PC-9 (cell line): ENCODE data around the gene SNX14. TPM values are rescaled to one million over a fixed set of nuclear protein-coding genes. Genes with fewer than 3 reads are reported as not detected.

ENCODE experiments used
- BruUV-seq: library from RNA; stranded (reverse); fragments of 400-500 nt; replicated peaks from 2 replicates; lab custom pipeline; 2021; lab: Mats Ljungman, UMichigan
- CTCF ChIA-PET: fragments of 300-600 bp; sonication (Branson Sonifier 250); formaldehyde crosslinking; loops from one replicate; lab custom pipeline; 2022; ENCODE audit warnings: antibody characterized with exemption; lab: Charles Lee
- POLR2A ChIA-PET: fragments of 300-600 bp; sonication (Branson Sonifier 250); formaldehyde crosslinking; loops from one replicate; lab custom pipeline; 2022; ENCODE audit warnings: antibody characterized with exemption; ENCODE audit not compliant: unreplicated experiment; lab: Charles Lee
- DNase-seq, 2 experiments: peaks; one replicate each; pipeline versions ENCODE4 v3.0.0 to v3.0.0-alpha.2; 2015 to 2022; ENCODE audit warnings: mixed read lengths in 1 of 2
- H2AFZ ChIP-seq: fragments of 200-600 bp; sonication (generic); 2 replicates; pipeline ENCODE4 v1.8.1; 2017; ENCODE audit warnings: antibody characterized with exemption
- H3F3A ChIP-seq: fragments of 200-600 bp; sonication (generic); 2 replicates; pipeline ENCODE4 v1.8.1; 2017; ENCODE audit warnings: antibody characterized with exemption, mild to moderate bottlenecking, low read depth; ENCODE audit not compliant: insufficient read depth
- H3K27ac ChIP-seq: fragments of 200-600 bp; sonication (generic); 2 replicates; pipeline ENCODE4 v1.6.1; 2016; ENCODE audit warnings: mixed run types
- H3K27me3 ChIP-seq: fragments of 200-600 bp; sonication (generic); 2 replicates; pipeline ENCODE4 v1.6.1; 2016; ENCODE audit warnings: low read depth, mixed run types; ENCODE audit not compliant: insufficient read depth
- H3K36me3 ChIP-seq: fragments of 200-600 bp; sonication (generic); 2 replicates; pipeline ENCODE4 v1.6.1; 2016; ENCODE audit warnings: low read depth, mixed run types
- H3K4me1 ChIP-seq: fragments of 200-600 bp; sonication (generic); replicated peaks from 2 replicates; pipeline ENCODE4 v1.6.1; 2016; ENCODE audit warnings: mixed run types; ENCODE audit not compliant: insufficient read depth
- H3K4me2 ChIP-seq: fragments of 200-600 bp; sonication (generic); 2 replicates; pipeline ENCODE4 v1.6.1; 2017; ENCODE audit warnings: mixed run types
- H3K4me3 ChIP-seq: fragments of 200-600 bp; sonication (generic); 2 replicates; pipeline ENCODE4 v1.6.1; 2016; ENCODE audit warnings: mixed run types
- H3K79me2 ChIP-seq: fragments of 200-600 bp; sonication (generic); 2 replicates; pipeline ENCODE4 v1.6.1; 2017; ENCODE audit warnings: low read depth, mixed run types
- H3K9me2 ChIP-seq: fragments of 200-600 bp; sonication (generic); 2 replicates; pipeline ENCODE4 v1.8.1; 2017; ENCODE audit warnings: mild to moderate bottlenecking; ENCODE audit not compliant: insufficient read depth
- H3K9me3 ChIP-seq: fragments of 200-600 bp; sonication (generic); 2 replicates; pipeline ENCODE4 v1.8.1; 2016; ENCODE audit warnings: low read depth; ENCODE audit not compliant: insufficient read depth
- H4K20me1 ChIP-seq: fragments of 200-600 bp; sonication (generic); 2 replicates; pipeline ENCODE4 v1.8.1; 2017; ENCODE audit not compliant: insufficient read depth
- CTCF ChIP-seq: fragments of 200-600 bp; sonication (generic); conservative IDR thresholded peaks from 2 replicates; pipeline ENCODE4 v1.6.1; 2017; ENCODE audit warnings: mixed run types, antibody characterized with exemption, mild to moderate bottlenecking, moderate library complexity
- EZH2 ChIP-seq: fragments of 200-600 bp; sonication (generic); IDR thresholded peaks from 2 replicates; pipeline ENCODE4 v1.8.0; 2017; ENCODE audit warnings: antibody characterized with exemption, low read depth
- intact Hi-C: fragments of 100-400 bp; cut with micrococcal nuclease; formaldehyde crosslinking; loops from one replicate; pipeline ENCODE4 v1.10.0; 2022; ENCODE audit not compliant: unreplicated experiment
- total RNA-seq: library from RNA; stranded (reverse); gene quantifications from 2 replicates; pipeline ENCODE4 v1.2.3, GENCODE V29; 2021

SNX14 gene
- total RNA-seq, 1 experiment from 2014 or later, result 99.1 TPM

- Histone ChIP-seq H3K36me3 (no peaks in the 10 kb centered on the region), H3K27ac (peak overlapping the region; percentile 55), H3K4me3 (no peak overlapping the region), H3K27me3 (no peaks in the 10 kb centered on the region), H3K4me2 (peak overlapping the region; percentile 36), H4K20me1 (no peaks in the 10 kb centered on the region), H3K4me1 (peaks cover 22% of the 10 kb centered on the region), H2AFZ (no peak overlapping the region), H3K79me2 (peaks cover 84% of the 10 kb centered on the region), H3K9me2 (no peaks in the 10 kb centered on the region), H3K9me3 (no peaks in the 10 kb centered on the region; the same call in 1 of the 2 replicates), H3F3A (peaks cover 10% of the 10 kb centered on the region; the same call in 1 of the 2 replicates)
- no peak for TF ChIP-seq CTCF
- no peak for TF ChIP-seq EZH2
- no TSS peak for BruUV-seq
- ChIA-PET POLR2A (no interaction called here), CTCF (no interaction called here)
- intact Hi-C loops, result no loop called here
- no peak for DNase-seq
These were observed 12.8 kb downstream of the SNX14 start for GRCh38 chr6:85580878-85581267.

GRCh38 chr6:85580118-85580877, 13.4 kb downstream of the SNX14 start:
- intact Hi-C loops, result no loop called here
- H4K20me1 ChIP-seq, result no peaks in the 10 kb centered on the region
- CTCF ChIA-PET, result no interaction called here
- DNase-seq, result peak; percentile 13 to 65
- no peak overlapping the region for H3K4me3 ChIP-seq
- H2AFZ ChIP-seq, result no peak overlapping the region
- no TSS peak for BruUV-seq
- no peaks in the 10 kb centered on the region for H3K27me3 ChIP-seq
- H3K9me3 ChIP-seq, result no peaks in the 10 kb centered on the region; the same call in 1 of the 2 replicates
- H3K4me1 ChIP-seq, result peaks cover 22% of the 10 kb centered on the region
- POLR2A ChIA-PET, result no interaction called here
- H3K4me2 ChIP-seq, result peak overlapping the region; percentile 36
- peak overlapping the region; percentile 55 for H3K27ac ChIP-seq
- peaks cover 84% of the 10 kb centered on the region for H3K79me2 ChIP-seq
- no peaks in the 10 kb centered on the region for H3K36me3 ChIP-seq
- TF ChIP-seq EZH2 (no peak), CTCF (no peak)
- H3F3A ChIP-seq, result peaks cover 10% of the 10 kb centered on the region; the same call in 1 of the 2 replicates
- H3K9me2 ChIP-seq, result no peaks in the 10 kb centered on the region

- H2AFZ ChIP-seq, result no peak overlapping the region
- no peaks in the 10 kb centered on the region for H3K36me3 ChIP-seq
- no peak for DNase-seq
- ChIA-PET POLR2A (no interaction called here), CTCF (no interaction called here)
- no peak overlapping the region for H3K4me3 ChIP-seq
- intact Hi-C loops, result no loop called here
- no peaks in the 10 kb centered on the region for H3K9me2 ChIP-seq
- H3F3A ChIP-seq, result peaks cover 10% of the 10 kb centered on the region; the same call in 1 of the 2 replicates
- no peaks in the 10 kb centered on the region for H3K27me3 ChIP-seq
- H3K79me2 ChIP-seq, result peaks cover 84% of the 10 kb centered on the region
- no peak overlapping the region for H3K4me2 ChIP-seq
- peak overlapping the region; percentile 55; the same call in 1 of the 2 replicates for H3K27ac ChIP-seq
- no TSS peak for BruUV-seq
- H4K20me1 ChIP-seq, result no peaks in the 10 kb centered on the region
- no peaks in the 10 kb centered on the region; the same call in 1 of the 2 replicates for H3K9me3 ChIP-seq
- peaks cover 22% of the 10 kb centered on the region for H3K4me1 ChIP-seq
- TF ChIP-seq EZH2 (no peak), CTCF (no peak)
These were observed 14.1 kb downstream of the SNX14 start for GRCh38 chr6:85579581-85579980.
